ENCODE results near the gene GRIK4.
A peak's percentile ranks its signal among the peaks of the same experiment; 100 is the strongest.

The GRIK4 gene

GRCh38 chr11:120707663-120708062 is 196.1 kb downstream of the GRIK4 start:
- DNase-seq (ENCODE audit: low spot score): no peak

GRCh38 chr11:120708511-120709183 is 197.1 kb downstream of the GRIK4 start:
- no peak for DNase-seq (ENCODE audit: low spot score)

- DNase-seq (ENCODE audit: low spot score): no peak
Observed at GRCh38 chr11:120709808-120710207, 198.3 kb downstream of the GRIK4 start.

GRCh38 chr11:120710354-120711131 is 199.0 kb downstream of the GRIK4 start:
- DNase-seq (ENCODE audit: low spot score): no peak

GRCh38 chr11:120712014-120712413 is 200.5 kb downstream of the GRIK4 start:
- DNase-seq (ENCODE audit: low spot score): no peak

GRCh38 chr11:120712881-120713280 is 201.3 kb downstream of the GRIK4 start:
- DNase-seq (ENCODE audit: low spot score): no peak

- no peak for DNase-seq (ENCODE audit: low spot score)
Observed at GRCh38 chr11:120713296-120713695, 201.7 kb downstream of the GRIK4 start.

- no peak for DNase-seq (ENCODE audit: low spot score)
Observed at GRCh38 chr11:120714438-120714837, 202.9 kb downstream of the GRIK4 start.

GRCh38 chr11:120715239-120715638 is 203.7 kb downstream of the GRIK4 start:
- DNase-seq (ENCODE audit: low spot score): peak; percentile 5

- no peak for DNase-seq (ENCODE audit: low spot score)
Observed at GRCh38 chr11:120717042-120717441, 205.5 kb downstream of the GRIK4 start.

GRCh38 chr11:120717623-120718022 is 206.1 kb downstream of the GRIK4 start:
- DNase-seq (ENCODE audit: low spot score): no peak

GRCh38 chr11:120718171-120718570 is 206.6 kb downstream of the GRIK4 start:
- no peak for DNase-seq (ENCODE audit: low spot score)

GRCh38 chr11:120719348-120719747 is 207.8 kb downstream of the GRIK4 start:
- no peak for DNase-seq (ENCODE audit: low spot score)

GRCh38 chr11:120720760-120721159 is 209.2 kb downstream of the GRIK4 start:
- DNase-seq (ENCODE audit: low spot score): no peak

- DNase-seq (ENCODE audit: low spot score): no peak
Observed at GRCh38 chr11:120722524-120722923, 211.0 kb downstream of the GRIK4 start.

GRCh38 chr11:120723751-120724150 is 212.2 kb downstream of the GRIK4 start:
- no peak for DNase-seq (ENCODE audit: low spot score)

GRCh38 chr11:120727752-120728151 is 216.2 kb downstream of the GRIK4 start:
- DNase-seq (ENCODE audit: low spot score): no peak

GRCh38 chr11:120735035-120735434 is 223.5 kb downstream of the GRIK4 start:
- DNase-seq (ENCODE audit: low spot score): no peak

- no peak for DNase-seq (ENCODE audit: low spot score)
Observed at GRCh38 chr11:120738516-120739046, 227.0 kb downstream of the GRIK4 start.

- DNase-seq (ENCODE audit: low spot score): no peak
Observed at GRCh38 chr11:120739780-120740179, 228.2 kb downstream of the GRIK4 start.

- DNase-seq (ENCODE audit: low spot score): no peak
Observed at GRCh38 chr11:120740380-120740779, 228.8 kb downstream of the GRIK4 start.

GRCh38 chr11:120744016-120744994 is 232.8 kb downstream of the GRIK4 start:
- peak; percentile 5 for DNase-seq (ENCODE audit: low spot score)
